ENCODE measurements around the gene KRT4.

The KRT4 gene

DNA sequence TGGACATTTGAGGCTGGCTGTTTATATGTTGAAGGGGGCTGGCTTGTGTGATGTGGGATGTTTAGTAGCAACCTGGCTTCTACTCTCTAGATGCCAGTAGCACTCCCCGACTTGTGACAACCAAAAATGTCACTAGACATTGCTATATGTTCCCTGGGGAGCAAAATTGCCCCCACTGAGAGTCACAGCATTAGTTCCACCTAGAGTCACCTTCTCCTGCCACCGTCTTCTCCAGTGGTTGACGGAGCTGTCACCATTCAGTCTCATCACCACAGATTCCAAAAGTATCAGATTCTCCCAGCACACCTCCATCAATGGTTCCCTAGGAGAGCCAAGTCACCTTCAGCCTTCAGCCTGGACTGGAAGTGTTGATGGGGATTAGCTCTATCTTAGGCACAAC lies 29.0 kb downstream of the KRT4 start:
- Histone ChIP-seq H3K36me3 (ENCODE audit: control insufficient read depth, insufficient read depth, low read length) (no peaks in the 10 kb centered on the region), H3K9ac (ENCODE audit: low read depth, low read length) (no peak overlapping the region), H3K27ac (ENCODE audit: low read depth, low read length) (no peak overlapping the region), H3K27me3 (ENCODE audit: control insufficient read depth, insufficient read depth, low read length) (no peaks in the 10 kb centered on the region; the same call in 1 of the 2 replicates), H3K4me3 (ENCODE audit: low read depth, low read length) (no peak overlapping the region), H3K4me1 (ENCODE audit: control insufficient read depth, insufficient read depth, low read length) (no peaks in the 10 kb centered on the region), H3K9me3 (ENCODE audit: control insufficient read depth, insufficient read depth, low read length) (no peaks in the 10 kb centered on the region)

DNA sequence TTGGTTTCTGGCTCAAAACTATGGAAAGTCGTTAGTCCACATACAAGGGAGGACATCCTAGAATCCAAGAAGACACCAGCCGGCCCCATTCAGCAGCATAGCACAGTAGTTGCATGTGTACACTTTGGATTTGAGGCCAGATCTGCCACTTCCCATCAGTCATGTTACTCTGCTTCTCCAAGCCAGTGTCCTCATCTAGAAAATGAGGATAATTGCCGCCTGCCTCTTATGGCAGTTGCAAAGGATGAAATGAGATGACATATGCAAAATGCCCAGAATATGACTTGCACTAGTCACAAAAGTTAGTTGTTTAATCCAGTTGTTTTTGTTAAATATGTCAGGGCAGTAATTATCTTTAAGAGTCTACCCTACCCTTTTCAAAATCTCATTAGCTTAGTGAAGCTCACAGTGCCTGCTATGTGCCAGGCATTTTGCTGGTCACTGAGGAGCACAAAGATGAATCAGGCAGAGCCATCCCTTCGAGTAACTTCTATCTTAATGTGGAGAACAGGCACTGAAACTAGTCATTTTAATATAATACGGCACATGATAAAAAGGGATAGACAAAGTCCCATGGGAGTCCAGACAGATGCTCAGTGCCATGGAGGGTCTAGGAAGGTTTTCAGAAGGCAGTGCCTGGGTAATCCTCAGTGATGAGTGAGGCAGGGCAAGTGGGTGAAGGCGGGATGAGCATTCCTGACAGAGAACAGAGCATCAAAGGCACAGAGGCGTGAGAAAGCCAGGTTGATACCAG lies 30.2 kb downstream of the KRT4 start:
- Histone ChIP-seq H3K9me3 (ENCODE audit: control insufficient read depth, insufficient read depth, low read length) (no peaks in the 10 kb centered on the region), H3K27me3 (ENCODE audit: control insufficient read depth, insufficient read depth, low read length) (no peaks in the 10 kb centered on the region; the same call in 1 of the 2 replicates), H3K27ac (ENCODE audit: low read depth, low read length) (no peak overlapping the region), H3K4me1 (ENCODE audit: control insufficient read depth, insufficient read depth, low read length) (no peaks in the 10 kb centered on the region), H3K9ac (ENCODE audit: low read depth, low read length) (no peak overlapping the region), H3K36me3 (ENCODE audit: control insufficient read depth, insufficient read depth, low read length) (no peaks in the 10 kb centered on the region), H3K4me3 (ENCODE audit: low read depth, low read length) (no peak overlapping the region)

- H3K27me3 ChIP-seq (ENCODE audit: control insufficient read depth, insufficient read depth, low read length), result no peaks in the 10 kb centered on the region; the same call in 1 of the 2 replicates
Measured at GRCh38 chr12:52782502-52782901, 31.4 kb downstream of the KRT4 start.

DNA sequence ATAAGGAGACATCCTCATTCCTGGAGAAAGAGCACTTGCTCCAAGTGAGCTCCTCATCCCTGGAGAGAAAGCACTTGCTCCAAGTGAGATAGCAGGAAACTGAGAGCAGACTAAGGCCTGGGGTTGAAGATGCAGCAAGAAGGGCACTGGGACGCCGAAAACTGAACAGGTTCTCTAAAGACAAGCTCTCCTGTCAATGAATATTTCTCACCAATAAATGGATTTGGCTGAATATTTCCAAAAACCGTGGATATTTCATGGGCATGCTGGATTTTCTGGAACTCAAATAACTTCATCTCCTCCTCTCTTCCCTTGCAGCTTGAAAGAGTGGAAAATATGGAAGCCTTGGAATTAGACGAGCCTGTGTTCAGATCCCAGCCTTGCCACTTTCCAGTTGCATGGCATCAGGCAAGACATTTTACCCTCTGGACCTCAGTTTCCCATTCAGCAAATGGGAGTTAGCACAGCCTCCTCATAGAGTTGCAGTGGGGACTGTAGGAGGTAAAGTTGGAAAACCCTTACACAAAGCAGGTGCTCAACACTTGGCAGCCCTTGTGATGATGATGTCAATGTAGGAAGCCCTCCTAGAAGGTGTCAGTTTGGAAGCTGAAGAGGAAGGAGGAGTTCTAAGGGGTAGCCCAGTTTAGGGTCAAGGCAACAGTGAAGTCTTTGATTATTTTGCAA lies 32.4 kb downstream of the KRT4 start:
- H3K9me3 ChIP-seq (ENCODE audit: control insufficient read depth, insufficient read depth, low read length), result no peaks in the 10 kb centered on the region
- no peaks in the 10 kb centered on the region; the same call in 1 of the 2 replicates for H3K27me3 ChIP-seq (ENCODE audit: control insufficient read depth, insufficient read depth, low read length)
- H3K4me3 ChIP-seq (ENCODE audit: low read depth, low read length), result no peak overlapping the region
- no peak overlapping the region for H3K9ac ChIP-seq (ENCODE audit: low read depth, low read length)
- no peaks in the 10 kb centered on the region for H3K36me3 ChIP-seq (ENCODE audit: control insufficient read depth, insufficient read depth, low read length)
- no peak overlapping the region for H3K27ac ChIP-seq (ENCODE audit: low read depth, low read length)
- no peaks in the 10 kb centered on the region for H3K4me1 ChIP-seq (ENCODE audit: control insufficient read depth, insufficient read depth, low read length)

More at GRCh38 chr12:52782502-52782901, 31.4 kb downstream of the KRT4 start:
- H3K4me3 ChIP-seq (ENCODE audit: low read depth, low read length), result no peak overlapping the region
- no peak overlapping the region for H3K27ac ChIP-seq (ENCODE audit: low read depth, low read length)
- H3K9ac ChIP-seq (ENCODE audit: low read depth, low read length), result no peak overlapping the region
- no peaks in the 10 kb centered on the region for H3K36me3 ChIP-seq (ENCODE audit: control insufficient read depth, insufficient read depth, low read length)
- no peaks in the 10 kb centered on the region for H3K9me3 ChIP-seq (ENCODE audit: control insufficient read depth, insufficient read depth, low read length)
- no peaks in the 10 kb centered on the region for H3K4me1 ChIP-seq (ENCODE audit: control insufficient read depth, insufficient read depth, low read length)

DNA sequence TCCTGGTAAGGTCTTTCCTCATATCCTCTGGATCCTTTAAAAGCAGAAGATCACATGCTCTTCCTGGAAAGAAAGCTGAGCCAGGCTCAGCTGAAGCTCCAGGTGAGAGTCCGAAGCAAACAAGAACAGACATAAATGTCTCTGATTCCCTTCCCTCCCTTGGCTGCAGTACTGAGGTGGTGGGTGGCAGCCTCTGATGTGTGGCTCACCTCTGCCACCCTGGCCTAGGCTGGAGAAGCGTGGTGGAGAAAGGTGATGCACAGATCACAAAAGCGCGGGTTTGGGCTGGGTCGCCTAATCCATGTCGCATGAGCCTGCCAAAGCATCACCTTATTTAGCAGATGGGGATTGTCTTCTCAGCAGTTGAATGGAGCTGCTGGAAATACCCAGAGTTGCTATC lies 34.0 kb downstream of the KRT4 start:
- Histone ChIP-seq H3K4me3 (ENCODE audit: low read depth, low read length) (no peak overlapping the region), H3K4me1 (ENCODE audit: control insufficient read depth, insufficient read depth, low read length) (no peaks in the 10 kb centered on the region), H3K9ac (ENCODE audit: low read depth, low read length) (no peak overlapping the region), H3K27me3 (ENCODE audit: control insufficient read depth, insufficient read depth, low read length) (no peaks in the 10 kb centered on the region), H3K9me3 (ENCODE audit: control insufficient read depth, insufficient read depth, low read length) (no peaks in the 10 kb centered on the region), H3K36me3 (ENCODE audit: control insufficient read depth, insufficient read depth, low read length) (no peaks in the 10 kb centered on the region), H3K27ac (ENCODE audit: low read depth, low read length) (no peak overlapping the region)

DNA sequence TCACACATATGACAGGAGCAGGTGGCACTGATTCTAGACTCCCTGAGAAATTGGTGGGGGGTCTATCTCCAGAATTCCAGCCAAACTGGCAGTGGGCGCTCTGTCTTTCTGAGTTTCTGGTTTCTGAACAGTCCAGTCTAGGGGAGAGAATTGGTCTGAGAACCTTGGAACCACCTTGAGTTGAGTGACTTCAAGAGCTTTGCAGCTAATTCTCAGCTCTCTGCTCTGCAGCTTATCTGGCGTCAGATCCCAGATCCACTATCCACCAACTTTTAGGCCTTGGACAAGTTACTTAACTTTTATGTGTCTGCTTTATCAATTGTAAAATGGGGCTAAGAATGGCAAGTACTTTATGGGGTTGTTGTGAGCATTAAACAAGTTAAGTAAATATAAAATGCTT lies 35.1 kb downstream of the KRT4 start:
- H3K36me3 ChIP-seq (ENCODE audit: control insufficient read depth, insufficient read depth, low read length), result no peaks in the 10 kb centered on the region
- no peak overlapping the region for H3K27ac ChIP-seq (ENCODE audit: low read depth, low read length)
- H3K4me3 ChIP-seq (ENCODE audit: low read depth, low read length), result no peak overlapping the region
- H3K9me3 ChIP-seq (ENCODE audit: control insufficient read depth, insufficient read depth, low read length), result no peaks in the 10 kb centered on the region
- no peak overlapping the region for H3K9ac ChIP-seq (ENCODE audit: low read depth, low read length)
- H3K4me1 ChIP-seq (ENCODE audit: control insufficient read depth, insufficient read depth, low read length), result no peaks in the 10 kb centered on the region
- no peaks in the 10 kb centered on the region for H3K27me3 ChIP-seq (ENCODE audit: control insufficient read depth, insufficient read depth, low read length)

DNA sequence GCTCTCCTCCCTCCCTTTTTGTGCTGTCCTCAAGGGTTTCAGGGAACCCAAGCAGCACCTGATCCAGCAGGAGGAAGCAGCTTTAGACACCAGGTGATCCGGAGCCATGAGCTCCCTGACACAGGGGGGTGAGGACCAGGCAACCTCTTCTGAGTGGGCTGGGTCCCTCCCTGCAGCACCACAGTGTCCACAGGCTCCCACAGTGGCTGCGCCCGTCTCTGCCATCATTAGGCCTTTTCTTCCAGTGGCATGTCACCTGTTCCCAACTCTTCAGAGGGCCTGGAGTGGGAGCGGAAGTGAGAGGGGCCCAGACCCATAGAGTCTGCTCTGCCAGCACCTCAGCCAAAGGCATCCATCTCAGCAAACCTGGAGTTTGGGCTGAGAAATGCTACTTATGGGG lies 36.4 kb downstream of the KRT4 start:
- Histone ChIP-seq H3K36me3 (ENCODE audit: control insufficient read depth, insufficient read depth, low read length) (no peaks in the 10 kb centered on the region), H3K9ac (ENCODE audit: low read depth, low read length) (no peak overlapping the region), H3K9me3 (ENCODE audit: control insufficient read depth, insufficient read depth, low read length) (no peaks in the 10 kb centered on the region), H3K27ac (ENCODE audit: low read depth, low read length) (no peak overlapping the region), H3K27me3 (ENCODE audit: control insufficient read depth, insufficient read depth, low read length) (no peaks in the 10 kb centered on the region), H3K4me1 (ENCODE audit: control insufficient read depth, insufficient read depth, low read length) (no peaks in the 10 kb centered on the region), H3K4me3 (ENCODE audit: low read depth, low read length) (no peak overlapping the region)

DNA sequence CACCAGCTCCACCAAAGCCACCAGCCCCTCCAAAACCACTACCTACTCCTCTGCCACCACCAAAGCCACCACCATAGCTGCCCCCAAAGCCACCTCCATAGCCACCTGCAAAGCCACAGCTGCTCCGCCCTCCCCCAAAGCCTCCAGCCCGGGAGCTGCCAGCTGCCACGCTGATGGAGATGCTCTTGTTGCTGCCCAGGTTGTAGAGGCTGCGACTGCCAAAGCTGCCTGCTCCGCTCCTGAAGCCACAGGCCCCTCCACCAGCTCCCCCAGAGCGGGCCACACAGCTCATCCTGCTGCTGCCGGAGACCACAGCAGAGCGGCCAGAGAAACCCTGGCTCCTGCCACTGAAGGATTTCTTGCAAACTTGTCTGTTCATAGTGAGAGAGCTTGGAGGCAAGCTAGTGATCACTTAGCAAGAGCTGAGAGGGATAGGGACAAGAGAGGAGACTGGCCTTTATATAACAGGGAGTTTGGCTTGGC lies 37.0 kb downstream of the KRT4 start, which contains the start of gene KRT76:
Gene KRT76 (minus strand): TSS at position 433 of the 483 bp plus-strand sequence. CDS start 54 bp downstream, at position 379.
- H3K27ac ChIP-seq (ENCODE audit: low read depth, low read length), result no peak within 1 kb of the TSS
- H3K4me3 ChIP-seq (ENCODE audit: low read depth, low read length), result no peak within 1 kb of the TSS
- no peaks in the 10 kb centered on the region for H3K4me1 ChIP-seq (ENCODE audit: control insufficient read depth, insufficient read depth, low read length)
- H3K9me3 ChIP-seq (ENCODE audit: control insufficient read depth, insufficient read depth, low read length), result no peaks in the 10 kb centered on the region
- no peaks in the 10 kb centered on the region for H3K36me3 ChIP-seq (ENCODE audit: control insufficient read depth, insufficient read depth, low read length)
- no peak within 1 kb of the TSS for H3K9ac ChIP-seq (ENCODE audit: low read depth, low read length)
- no peaks in the 10 kb centered on the region for H3K27me3 ChIP-seq (ENCODE audit: control insufficient read depth, insufficient read depth, low read length)

DNA sequence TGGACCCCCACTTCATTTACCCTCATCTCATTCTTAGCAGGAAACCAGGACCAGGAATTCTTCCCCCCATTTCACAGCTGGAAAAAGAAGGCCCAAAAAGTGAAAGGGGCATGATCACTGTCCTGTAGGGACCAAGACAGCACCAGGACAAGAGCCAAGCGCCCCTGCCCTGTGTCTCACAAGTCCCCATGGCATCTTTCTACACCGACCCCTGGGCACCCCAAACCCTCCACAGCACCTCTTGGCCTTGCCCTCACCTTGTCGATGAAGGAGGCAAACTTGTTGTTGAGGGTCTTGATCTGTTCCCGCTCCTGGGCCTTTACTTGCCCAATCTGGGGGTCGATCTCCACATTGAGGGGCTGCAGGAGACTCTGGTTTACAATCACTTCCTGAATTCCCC lies 37.5 kb downstream of the KRT4 start:
- no peaks in the 10 kb centered on the region for H3K9me3 ChIP-seq (ENCODE audit: control insufficient read depth, insufficient read depth, low read length)

DNA sequence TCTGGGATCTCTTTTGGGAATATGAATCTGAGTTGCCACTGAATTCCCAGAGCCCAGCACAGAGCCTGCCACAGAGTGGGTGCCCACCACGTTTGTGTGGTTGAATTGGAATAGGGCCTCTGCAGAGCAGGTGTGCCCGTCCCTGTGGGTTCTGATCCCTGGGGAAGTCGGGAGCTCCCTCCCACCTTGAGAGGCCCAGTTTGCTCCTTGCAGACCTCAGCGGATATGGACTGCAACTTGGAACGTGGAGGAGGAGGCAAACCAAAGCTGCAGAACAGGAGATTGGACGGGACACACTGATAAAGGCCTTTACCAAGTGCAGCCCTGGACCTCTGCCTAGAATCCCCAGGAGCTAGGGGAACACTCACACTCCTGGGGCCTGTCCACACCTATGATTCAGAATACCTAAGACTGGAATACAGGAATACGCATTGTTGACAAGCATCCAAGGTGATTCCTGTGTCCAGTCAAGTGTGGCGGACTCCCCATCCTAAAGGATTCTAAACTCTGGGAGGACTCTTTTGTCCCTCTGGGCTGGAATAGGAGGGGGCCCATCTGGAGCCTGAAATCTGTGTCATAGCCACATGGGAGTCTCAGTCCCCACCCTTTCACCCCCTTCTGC lies 39.2 kb downstream of the KRT4 start:
- no peaks in the 10 kb centered on the region for H3K27me3 ChIP-seq (ENCODE audit: control insufficient read depth, insufficient read depth, low read length)

More for the DNA sequence above, 37.5 kb downstream of the KRT4 start:
- Histone ChIP-seq H3K9ac (ENCODE audit: low read depth, low read length) (no peak overlapping the region), H3K4me1 (ENCODE audit: control insufficient read depth, insufficient read depth, low read length) (no peaks in the 10 kb centered on the region), H3K4me3 (ENCODE audit: low read depth, low read length) (no peak overlapping the region), H3K27me3 (ENCODE audit: control insufficient read depth, insufficient read depth, low read length) (no peaks in the 10 kb centered on the region), H3K27ac (ENCODE audit: low read depth, low read length) (no peak overlapping the region), H3K36me3 (ENCODE audit: control insufficient read depth, insufficient read depth, low read length) (no peaks in the 10 kb centered on the region)

DNA sequence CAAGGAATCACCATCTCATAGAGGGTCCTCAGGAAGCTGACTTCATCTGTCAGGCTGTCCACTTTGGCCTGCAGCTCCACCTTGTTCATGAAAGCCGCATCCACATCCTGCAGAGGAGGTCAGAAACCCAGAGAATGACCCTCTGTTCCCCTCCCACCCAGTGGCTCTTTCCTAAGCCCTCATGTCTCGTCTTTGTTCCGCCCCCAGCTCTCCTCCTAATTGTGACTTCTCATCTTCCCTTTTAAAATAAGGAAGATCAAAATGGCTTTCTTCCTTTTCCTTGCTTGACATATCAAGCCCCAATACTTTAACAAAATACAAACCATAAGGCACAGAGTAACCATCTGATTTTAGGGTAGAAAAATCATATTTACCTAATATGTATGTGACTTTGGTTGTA lies 41.1 kb downstream of the KRT4 start:
- no peaks in the 10 kb centered on the region for H3K4me1 ChIP-seq (ENCODE audit: control insufficient read depth, insufficient read depth, low read length)

More for the DNA sequence above, 39.2 kb downstream of the KRT4 start:
- Histone ChIP-seq H3K36me3 (ENCODE audit: control insufficient read depth, insufficient read depth, low read length) (no peaks in the 10 kb centered on the region), H3K4me3 (ENCODE audit: low read depth, low read length) (no peak overlapping the region), H3K9ac (ENCODE audit: low read depth, low read length) (no peak overlapping the region), H3K9me3 (ENCODE audit: control insufficient read depth, insufficient read depth, low read length) (no peaks in the 10 kb centered on the region), H3K27ac (ENCODE audit: low read depth, low read length) (no peak overlapping the region), H3K4me1 (ENCODE audit: control insufficient read depth, insufficient read depth, low read length) (no peaks in the 10 kb centered on the region)

More for the DNA sequence above, 41.1 kb downstream of the KRT4 start:
- H3K27me3 ChIP-seq (ENCODE audit: control insufficient read depth, insufficient read depth, low read length), result no peaks in the 10 kb centered on the region
- H3K4me3 ChIP-seq (ENCODE audit: low read depth, low read length), result no peak overlapping the region
- H3K9me3 ChIP-seq (ENCODE audit: control insufficient read depth, insufficient read depth, low read length), result no peaks in the 10 kb centered on the region
- no peak overlapping the region for H3K27ac ChIP-seq (ENCODE audit: low read depth, low read length)
- no peak overlapping the region for H3K9ac ChIP-seq (ENCODE audit: low read depth, low read length)
- no peaks in the 10 kb centered on the region for H3K36me3 ChIP-seq (ENCODE audit: control insufficient read depth, insufficient read depth, low read length)

Measured in HUES48 (cell line).